ENCODE data around the gene TTN.

Gene TTN

GRCh38 chr2:178787155-178787554, 20.1 kb downstream of the TTN start:
- no CpG with 5 or more reads among the region's 2 CpGs for WGBS, 2 experiments (ENCODE audit: insufficient coverage in 2 of 2)
- Histone ChIP-seq H3K9me3 (ENCODE audit: control insufficient read depth, low read length) (no peaks in the 10 kb centered on the region), H3K4me1 (ENCODE audit: control insufficient read depth, insufficient read depth, low read length, poor library complexity, severe bottlenecking) (no peaks in the 10 kb centered on the region), H3K36me3 (ENCODE audit: control insufficient read depth, insufficient read depth, low read length) (no peaks in the 10 kb centered on the region), H3K4me3 (ENCODE audit: extremely low read depth, insufficient read depth, low read length, poor library complexity, severe bottlenecking) (no peak overlapping the region), H3K27ac (ENCODE audit: low read depth, low read length, severe bottlenecking) (no peak overlapping the region)

GRCh38 chr2:178783889-178784288, 23.3 kb downstream of the TTN start:
- Histone ChIP-seq H3K4me3 (ENCODE audit: extremely low read depth, insufficient read depth, low read length, poor library complexity, severe bottlenecking) (no peak overlapping the region), H3K27ac (ENCODE audit: low read depth, low read length, severe bottlenecking) (no peak overlapping the region), H3K36me3 (ENCODE audit: control insufficient read depth, insufficient read depth, low read length) (no peaks in the 10 kb centered on the region), H3K4me1 (ENCODE audit: control insufficient read depth, insufficient read depth, low read length, poor library complexity, severe bottlenecking) (no peaks in the 10 kb centered on the region), H3K9me3 (ENCODE audit: control insufficient read depth, low read length) (no peaks in the 10 kb centered on the region)
- 92 to 95% methylated on average over 7 to 10 of the region's 10 CpGs for WGBS, 2 experiments (ENCODE audit: insufficient coverage in 2 of 2)

DNA sequence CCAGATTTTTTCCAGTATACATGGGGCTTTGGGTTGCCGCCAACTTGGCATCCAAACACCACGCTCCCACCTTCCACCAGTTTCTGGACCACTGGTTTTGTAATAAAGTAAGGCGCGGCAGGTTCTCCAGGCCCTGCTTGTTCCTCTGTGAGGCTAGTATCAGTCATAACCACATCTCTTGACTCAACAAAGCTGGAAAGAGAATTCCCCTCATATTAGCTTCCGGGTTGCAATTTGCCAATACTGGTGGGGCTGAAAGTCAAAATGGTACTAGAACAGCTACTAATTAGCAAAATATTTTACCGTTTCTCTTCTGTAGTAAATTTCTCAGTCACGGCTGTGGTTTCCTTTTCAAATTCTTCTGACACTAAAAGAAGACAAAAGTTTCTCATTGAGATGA, 25.0 kb downstream of the TTN start:
- Histone ChIP-seq H3K36me3 (ENCODE audit: control insufficient read depth, insufficient read depth, low read length) (no peaks in the 10 kb centered on the region), H3K4me3 (ENCODE audit: extremely low read depth, insufficient read depth, low read length, poor library complexity, severe bottlenecking) (no peak overlapping the region)

DNA sequence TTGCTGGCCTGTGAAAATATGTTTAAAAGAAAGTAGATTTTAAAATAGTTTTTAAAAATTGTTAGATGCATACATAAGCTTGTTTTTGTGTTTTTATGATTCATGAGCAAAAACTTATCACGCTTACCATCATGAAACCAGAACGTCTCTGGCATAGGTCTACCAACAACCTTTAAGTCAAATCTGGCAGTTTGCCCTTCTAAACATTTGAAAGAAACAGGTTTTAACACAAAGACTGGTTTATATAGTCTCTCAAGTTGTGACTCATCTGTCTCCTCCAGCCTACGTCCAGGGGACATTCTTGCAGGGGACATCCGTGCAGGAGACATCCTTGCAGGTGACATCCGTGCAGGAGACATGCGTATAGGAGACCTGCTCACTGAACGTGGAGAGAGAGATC, 29.6 kb downstream of the TTN start:
- no peaks in the 10 kb centered on the region for H3K36me3 ChIP-seq (ENCODE audit: control insufficient read depth, insufficient read depth, low read length)
- no peaks in the 10 kb centered on the region for H3K9me3 ChIP-seq (ENCODE audit: control insufficient read depth, low read length)
- H3K4me3 ChIP-seq (ENCODE audit: extremely low read depth, insufficient read depth, low read length, poor library complexity, severe bottlenecking): no peak overlapping the region
- 89 to 94% methylated on average over 4 to 5 of the region's 7 CpGs for WGBS, 2 experiments (ENCODE audit: insufficient coverage in 2 of 2)
- H3K4me1 ChIP-seq (ENCODE audit: control insufficient read depth, insufficient read depth, low read length, poor library complexity, severe bottlenecking): no peaks in the 10 kb centered on the region
- no peak overlapping the region for H3K27ac ChIP-seq (ENCODE audit: low read depth, low read length, severe bottlenecking)

More for the DNA sequence above, 25.0 kb downstream of the TTN start:
- no peaks in the 10 kb centered on the region for H3K4me1 ChIP-seq (ENCODE audit: control insufficient read depth, insufficient read depth, low read length, poor library complexity, severe bottlenecking)
- no peak overlapping the region for H3K27ac ChIP-seq (ENCODE audit: low read depth, low read length, severe bottlenecking)
- 92 to 93% methylated on average over 2 to 4 of the region's 7 CpGs for WGBS, 2 experiments (ENCODE audit: insufficient coverage in 2 of 2)
- no peaks in the 10 kb centered on the region for H3K9me3 ChIP-seq (ENCODE audit: control insufficient read depth, low read length)

DNA sequence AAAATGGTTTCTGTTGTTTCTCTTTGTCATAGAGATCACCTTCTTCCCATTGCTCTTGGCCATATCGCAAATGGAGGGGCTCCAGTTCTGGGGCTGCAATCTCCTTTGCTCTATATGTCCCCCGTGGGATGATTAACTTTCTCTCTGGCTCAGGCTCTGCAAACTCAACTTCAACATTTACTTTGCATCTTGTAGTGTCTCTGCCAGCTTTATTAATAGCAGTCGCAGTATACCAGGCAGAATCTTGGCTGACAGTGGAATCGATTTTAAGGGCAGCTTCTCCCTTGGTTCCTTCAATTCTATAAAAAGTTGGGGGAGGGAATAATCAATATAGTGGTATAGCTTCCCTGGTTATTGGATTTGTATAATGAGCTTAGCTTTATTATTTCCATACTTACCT, 30.5 kb downstream of the TTN start:
- Histone ChIP-seq H3K4me1 (ENCODE audit: control insufficient read depth, insufficient read depth, low read length, poor library complexity, severe bottlenecking) (no peaks in the 10 kb centered on the region), H3K27ac (ENCODE audit: low read depth, low read length, severe bottlenecking) (no peak overlapping the region), H3K9me3 (ENCODE audit: control insufficient read depth, low read length) (no peaks in the 10 kb centered on the region), H3K36me3 (ENCODE audit: control insufficient read depth, insufficient read depth, low read length) (no peaks in the 10 kb centered on the region), H3K4me3 (ENCODE audit: extremely low read depth, insufficient read depth, low read length, poor library complexity, severe bottlenecking) (no peak overlapping the region)
- 65 to 96% methylated on average over 2 to 3 of the region's 4 CpGs for WGBS, 2 experiments (ENCODE audit: insufficient coverage in 2 of 2)

DNA sequence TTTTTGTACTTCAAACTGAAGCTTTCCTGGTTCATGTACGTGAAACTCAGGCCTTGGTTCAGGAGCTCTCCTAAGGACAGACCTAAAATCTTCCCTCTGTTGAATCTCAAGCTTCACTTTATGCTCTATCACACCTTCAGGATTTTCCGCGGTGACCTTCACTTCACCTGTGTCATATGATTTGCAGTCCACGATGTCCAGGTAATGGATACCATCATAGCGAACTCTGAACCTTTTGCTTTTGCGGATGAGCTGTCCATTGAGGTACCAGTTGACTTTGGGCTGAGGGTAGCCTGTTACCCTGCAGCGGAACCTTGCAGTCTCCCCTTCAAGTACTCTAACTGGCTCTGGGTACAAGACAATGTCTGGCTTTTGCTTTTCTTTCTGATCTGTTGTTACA, 31.2 kb downstream of the TTN start:
- 93 to 96% methylated on average over 7 of the region's 7 CpGs for WGBS, 2 experiments (ENCODE audit: insufficient coverage in 2 of 2)
- no peak overlapping the region for H3K27ac ChIP-seq (ENCODE audit: low read depth, low read length, severe bottlenecking)
- no peak overlapping the region for H3K4me3 ChIP-seq (ENCODE audit: extremely low read depth, insufficient read depth, low read length, poor library complexity, severe bottlenecking)
- no peaks in the 10 kb centered on the region for H3K4me1 ChIP-seq (ENCODE audit: control insufficient read depth, insufficient read depth, low read length, poor library complexity, severe bottlenecking)
- no peaks in the 10 kb centered on the region for H3K36me3 ChIP-seq (ENCODE audit: control insufficient read depth, insufficient read depth, low read length)
- H3K9me3 ChIP-seq (ENCODE audit: control insufficient read depth, low read length): no peaks in the 10 kb centered on the region

- Histone ChIP-seq H3K9me3 (ENCODE audit: control insufficient read depth, low read length) (no peaks in the 10 kb centered on the region), H3K4me3 (ENCODE audit: extremely low read depth, insufficient read depth, low read length, poor library complexity, severe bottlenecking) (no peak overlapping the region), H3K27ac (ENCODE audit: low read depth, low read length, severe bottlenecking) (no peak overlapping the region), H3K36me3 (ENCODE audit: control insufficient read depth, insufficient read depth, low read length) (no peaks in the 10 kb centered on the region), H3K4me1 (ENCODE audit: control insufficient read depth, insufficient read depth, low read length, poor library complexity, severe bottlenecking) (no peaks in the 10 kb centered on the region)
- 89 to 100% methylated on average over 1 of the region's 2 CpGs for WGBS, 2 experiments (ENCODE audit: insufficient coverage in 2 of 2)
Observed at GRCh38 chr2:178770518-178770917, 36.7 kb downstream of the TTN start.

DNA sequence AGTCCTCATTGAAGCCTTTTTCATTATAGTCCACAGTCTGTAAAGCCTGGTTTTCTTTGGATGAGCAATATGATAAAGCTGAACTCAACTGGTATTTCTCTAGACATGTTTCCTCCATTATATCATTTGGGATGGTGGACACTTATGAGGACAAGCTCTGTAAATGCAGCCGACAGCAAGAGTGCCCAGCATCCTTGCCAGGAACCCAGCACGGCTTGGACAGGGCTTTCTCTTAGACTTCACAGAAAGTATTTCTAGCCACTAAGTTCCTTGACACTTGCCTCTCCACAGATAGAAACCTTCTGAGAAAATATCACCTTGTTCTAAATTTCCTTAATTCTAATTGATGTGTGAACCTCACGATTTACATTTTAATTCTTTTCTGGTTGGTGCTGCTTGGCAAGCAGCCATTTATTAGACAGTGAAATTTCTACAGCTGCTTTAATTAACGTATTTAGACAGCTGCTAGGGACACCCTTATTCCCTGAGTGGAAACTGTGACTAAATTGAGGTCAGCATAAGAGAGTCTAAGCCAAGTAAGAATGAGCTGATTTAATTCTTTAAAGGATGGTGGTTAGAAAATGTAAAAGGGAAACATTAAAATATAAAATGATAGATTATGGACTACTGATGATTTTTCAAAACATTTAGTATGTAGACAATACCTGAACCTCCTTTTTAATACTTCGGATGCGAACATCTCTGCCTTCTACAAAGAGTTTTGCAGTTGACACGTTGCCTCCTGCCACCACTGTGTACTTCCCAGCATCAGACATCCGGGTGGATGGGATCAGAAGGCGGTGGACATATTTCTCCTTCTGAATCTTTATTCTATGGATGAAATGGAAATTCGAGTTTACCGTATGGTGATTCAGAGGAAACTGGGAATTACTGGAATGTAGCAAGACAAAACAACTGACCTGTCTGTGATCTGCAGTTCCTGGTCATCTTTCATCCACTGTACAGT, 39.8 kb downstream of the TTN start:
- Histone ChIP-seq H3K4me1 (ENCODE audit: control insufficient read depth, insufficient read depth, low read length, poor library complexity, severe bottlenecking) (no peaks in the 10 kb centered on the region), H3K9me3 (ENCODE audit: control insufficient read depth, low read length) (no peaks in the 10 kb centered on the region), H3K27ac (ENCODE audit: low read depth, low read length, severe bottlenecking) (no peak overlapping the region), H3K36me3 (ENCODE audit: control insufficient read depth, insufficient read depth, low read length) (no peaks in the 10 kb centered on the region), H3K4me3 (ENCODE audit: extremely low read depth, insufficient read depth, low read length, poor library complexity, severe bottlenecking) (no peak overlapping the region)
- WGBS, 2 experiments (ENCODE audit: insufficient coverage in 2 of 2): 85 to 88% methylated on average over 5 to 6 of the region's 11 CpGs

GRCh38 chr2:178764097-178764496, 43.1 kb downstream of the TTN start:
- no peaks in the 10 kb centered on the region for H3K36me3 ChIP-seq (ENCODE audit: control insufficient read depth, insufficient read depth, low read length)
- H3K4me3 ChIP-seq (ENCODE audit: extremely low read depth, insufficient read depth, low read length, poor library complexity, severe bottlenecking): no peak overlapping the region
- 81 to 100% methylated on average over 2 to 3 of the region's 3 CpGs for WGBS, 2 experiments (ENCODE audit: insufficient coverage in 2 of 2)
- H3K27ac ChIP-seq (ENCODE audit: low read depth, low read length, severe bottlenecking): no peak overlapping the region
- no peaks in the 10 kb centered on the region for H3K9me3 ChIP-seq (ENCODE audit: control insufficient read depth, low read length)
- no peaks in the 10 kb centered on the region for H3K4me1 ChIP-seq (ENCODE audit: control insufficient read depth, insufficient read depth, low read length, poor library complexity, severe bottlenecking)

DNA sequence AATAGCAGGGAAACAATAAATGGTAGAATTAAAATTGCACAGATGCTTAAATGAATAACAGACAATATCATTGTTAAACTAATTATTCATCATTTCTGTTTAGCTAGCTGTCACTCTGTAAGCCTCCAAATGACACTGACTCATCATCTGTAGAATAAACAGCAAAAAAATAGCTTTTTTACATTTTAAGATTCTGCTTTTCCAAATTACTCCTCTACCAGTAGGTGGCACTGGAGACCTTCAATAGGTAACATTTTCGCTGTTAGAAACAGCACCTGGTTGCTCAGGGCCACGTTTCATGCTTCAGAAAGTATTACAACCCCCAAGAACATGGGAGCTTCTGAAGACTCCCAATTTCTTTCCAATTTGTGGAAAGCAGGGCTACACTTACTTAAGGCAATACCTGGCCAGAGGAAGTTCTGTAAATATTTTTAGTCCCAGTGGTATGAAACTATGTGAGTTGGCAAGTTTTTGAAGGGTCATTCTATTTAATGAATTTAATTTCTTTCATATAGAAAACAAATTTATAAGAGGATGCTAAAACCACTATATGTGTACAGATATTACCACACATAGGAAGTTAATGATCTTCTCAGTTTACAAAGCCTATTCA, 45.4 kb downstream of the TTN start:
- Histone ChIP-seq H3K4me1 (ENCODE audit: control insufficient read depth, insufficient read depth, low read length, poor library complexity, severe bottlenecking) (no peaks in the 10 kb centered on the region), H3K27ac (ENCODE audit: low read depth, low read length, severe bottlenecking) (no peak overlapping the region), H3K36me3 (ENCODE audit: control insufficient read depth, insufficient read depth, low read length) (no peaks in the 10 kb centered on the region), H3K9me3 (ENCODE audit: control insufficient read depth, low read length) (no peaks in the 10 kb centered on the region), H3K4me3 (ENCODE audit: extremely low read depth, insufficient read depth, low read length, poor library complexity, severe bottlenecking) (no peak overlapping the region)
- WGBS, 2 experiments (ENCODE audit: insufficient coverage in 2 of 2): 0% methylated on average over 1 of the region's 2 CpGs

DNA sequence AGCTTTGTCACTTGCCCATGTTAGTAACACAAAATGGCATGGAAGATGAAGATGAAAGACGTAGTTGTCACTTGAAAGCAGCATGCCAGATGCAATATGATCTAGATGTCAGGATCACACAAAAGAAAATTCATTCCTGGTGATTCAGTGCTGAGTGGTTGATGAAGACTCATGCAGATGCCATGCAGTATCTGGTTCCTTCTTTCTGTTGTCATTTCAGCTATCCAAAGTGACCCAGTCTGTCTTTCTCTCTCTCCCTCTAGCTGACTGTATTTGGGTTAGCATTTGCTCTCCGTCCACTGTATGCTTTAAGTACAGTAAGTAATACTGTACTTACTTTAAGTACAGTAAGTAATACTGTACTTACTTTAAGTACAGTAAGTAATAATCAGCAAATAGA, 50.4 kb downstream of the TTN start:
- WGBS, 2 experiments (ENCODE audit: insufficient coverage in 2 of 2): 93 to 100% methylated on average over 1 of the region's 2 CpGs
- Histone ChIP-seq H3K4me3 (ENCODE audit: extremely low read depth, insufficient read depth, low read length, poor library complexity, severe bottlenecking) (no peak overlapping the region), H3K9me3 (ENCODE audit: control insufficient read depth, low read length) (no peaks in the 10 kb centered on the region), H3K36me3 (ENCODE audit: control insufficient read depth, insufficient read depth, low read length) (no peaks in the 10 kb centered on the region), H3K27ac (ENCODE audit: low read depth, low read length, severe bottlenecking) (peak overlapping the region; percentile 30), H3K4me1 (ENCODE audit: control insufficient read depth, insufficient read depth, low read length, poor library complexity, severe bottlenecking) (peaks cover 4% of the 10 kb centered on the region)
